Measurements from ENCODE around the gene LMOD1.

DNA sequence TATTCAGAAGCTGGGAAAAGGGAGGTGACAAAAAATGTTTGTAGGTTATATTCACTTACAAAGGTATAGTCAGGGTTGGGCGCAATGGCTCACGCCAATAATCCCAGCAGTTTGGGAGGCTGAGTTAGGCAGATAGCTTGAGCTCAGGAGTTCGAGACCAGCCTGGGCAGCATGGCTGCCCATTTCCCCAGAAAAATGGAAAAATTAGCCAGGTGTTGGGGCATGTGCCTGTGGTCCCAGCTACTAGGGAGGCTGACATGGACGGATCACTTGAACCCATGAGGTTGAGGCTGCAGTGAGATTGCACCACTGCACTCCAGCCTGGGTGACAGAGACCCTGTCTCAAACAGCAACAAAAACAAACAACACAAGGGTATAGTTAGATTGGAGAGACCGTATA, 12.0 kb upstream of the LMOD1 start:
- TF ChIP-seq GATA3 (IDR thresholded peaks at IDR 0.05; ENCODE audit: low read depth, low read length) (no peak), GATA2 (IDR thresholded peaks at IDR 0.05; ENCODE audit: low read depth, low read length) (no peak)
